ENCODE measurements around the gene TACC2.

- TF ChIP-seq POLR2A (IDR thresholded peaks at IDR 0.05) (no peak), CTCF (IDR thresholded peaks at IDR 0.05) (no peak)
Measured at GRCh38 chr10:122290833-122291532, 302.0 kb downstream of the TACC2 start.
